Stimulated activated CD4-positive, alpha-beta T cell treated with anti-CD3 and anti-CD28 coated beads, Interleukin-4, amount 100 ng/mL, for 1 hour (primary cell): ENCODE measurements around the gene CD247.

Experiments used
- DNase-seq: peaks from one replicate; pipeline ENCODE4 v3.0.0-alpha.2; 2020

The CD247 gene

GRCh38 chr1:167400359-167400953 is 117.9 kb downstream of the CD247 start:
- DNase-seq: no peak

GRCh38 chr1:167392200-167392696 is 126.1 kb downstream of the CD247 start:
- no peak for DNase-seq

- DNase-seq: no peak
Observed at GRCh38 chr1:167388976-167389375, 129.4 kb downstream of the CD247 start.

- no peak for DNase-seq
Observed at GRCh38 chr1:167387251-167387910, 130.9 kb downstream of the CD247 start.
